K562 (cell line): ENCODE results near the gene CCT3. TPM values are rescaled to one million over a fixed set of nuclear protein-coding genes. Genes with fewer than 3 reads are reported as not detected.

Source experiments
- ATF3 ChIP-seq, 2 experiments: fragments of 450-650 bp in 1 of 2; sonication (generic) in 1 of 2; formaldehyde crosslinking in 1 of 2; IDR thresholded peaks in 1 of 2; conservative IDR thresholded peaks in 1 of 2; 2 replicates each; pipeline versions ENCODE4 v1.6.1 to v1.8.1; 2016 to 2023; ENCODE audit warnings: mild to moderate bottlenecking in 2 of 2, moderate library complexity in 2 of 2, inconsistent platforms in 1 of 2, missing genetic modification reagents in 1 of 2
- BCOR ChIP-seq: fragments of 450-650 bp; IDR thresholded peaks from 2 replicates; pipeline ENCODE4 v1.6.1; 2016
- CTBP1 ChIP-seq: fragments of 450-650 bp; IDR thresholded peaks from 2 replicates; pipeline ENCODE4 v1.6.1; 2016; ENCODE audit warnings: borderline replicate concordance
- DEAF1 ChIP-seq: fragments of 450-650 bp; formaldehyde crosslinking; IDR thresholded peaks from 2 replicates; pipeline ENCODE4 v1.4.0; 2020; ENCODE audit warnings: mild to moderate bottlenecking, moderate library complexity
- ELF2 ChIP-seq: fragments of 250-450 bp; sonication (Bioruptor Pico); IDR thresholded peaks from 2 replicates; pipeline ENCODE4 v1.5.0; 2021; ENCODE audit warnings: mild to moderate bottlenecking
- HCFC1 ChIP-seq: IDR thresholded peaks from 2 replicates; pipeline ENCODE4 v1.6.1; 2012; ENCODE audit warnings: low read depth, low read length, improper control_type of control experiment
- HMG20A ChIP-seq: fragments of 450-650 bp; formaldehyde crosslinking; conservative IDR thresholded peaks from 2 replicates; pipeline ENCODE4 v1.4.0; 2020; ENCODE audit warnings: mild to moderate bottlenecking, mixed read lengths
- JUNB ChIP-seq: fragments of 450-650 bp; formaldehyde crosslinking; conservative IDR thresholded peaks from 2 replicates; pipeline ENCODE4 v1.4.0; 2020; ENCODE audit warnings: mild to moderate bottlenecking
- KLF6 ChIP-seq: fragments of 250-450 bp; sonication (Bioruptor Pico); IDR thresholded peaks from 2 replicates; pipeline ENCODE4 v1.4.0; 2020; ENCODE audit warnings: mild to moderate bottlenecking, moderate library complexity, borderline replicate concordance
- NBN ChIP-seq: fragments of 450-650 bp; IDR thresholded peaks from 2 replicates; pipeline ENCODE4 v1.6.1; 2016; ENCODE audit warnings: low read depth, mild to moderate bottlenecking
- PHB2 ChIP-seq: fragments of 450-650 bp; IDR thresholded peaks from 2 replicates; pipeline ENCODE4 v1.6.1; 2017; ENCODE audit warnings: low read depth
- POLR2A ChIP-seq: fragments of 450-650 bp; conservative IDR thresholded peaks from 2 replicates; pipeline ENCODE4 v1.6.1; 2016
- STAG1 ChIP-seq: sonication (generic); formaldehyde crosslinking; IDR thresholded peaks from 2 replicates; pipeline ENCODE4 v1.5.0; 2020; ENCODE audit warnings: missing genetic modification reagents, borderline replicate concordance
- XRCC5 ChIP-seq: fragments of 200-400 bp; formaldehyde crosslinking; IDR thresholded peaks from 2 replicates; pipeline ENCODE4 v1.6.1; 2017; ENCODE audit warnings: low read depth, mild to moderate bottlenecking, low read length
- ZBTB40 ChIP-seq, 2 experiments: fragments of 450-650 bp in 1 of 2; sonication (generic) in 1 of 2; formaldehyde crosslinking in 1 of 2; IDR thresholded peaks; 2 replicates each; pipeline versions ENCODE4 v1.7.1 to v1.9.0; 2016 to 2022; ENCODE audit warnings: inconsistent platforms in 1 of 2, mild to moderate bottlenecking in 1 of 2, missing genetic modification reagents in 1 of 2
- ZKSCAN3 ChIP-seq: fragments of 250-450 bp; sonication (Bioruptor Pico); IDR thresholded peaks from 2 replicates; pipeline ENCODE4 v1.4.0; 2020
- ZNF165 ChIP-seq: fragments of 250-450 bp; sonication (Bioruptor Pico); IDR thresholded peaks from 2 replicates; pipeline ENCODE4 v1.4.0; 2020; ENCODE audit warnings: borderline replicate concordance
- ZNF212 ChIP-seq: fragments of 450-650 bp; formaldehyde crosslinking; IDR thresholded peaks from 2 replicates; pipeline ENCODE4 v1.4.0; 2020; ENCODE audit warnings: mild to moderate bottlenecking
- ZNF444 ChIP-seq: fragments of 250-450 bp; sonication (Bioruptor Pico); IDR thresholded peaks from 2 replicates; pipeline ENCODE4 v1.4.0; 2020; ENCODE audit warnings: mild to moderate bottlenecking, moderate library complexity
- polyA plus RNA-seq, 8 experiments: library from polyadenylated mRNA; depleted of rRNA in 4 of 8; stranded (reverse) in 5 of 8; unstranded in 3 of 8; fragments of >200 nt; fragmentation: Nextera tagmentation in 2 of 8; fragmentation: Illumina TruSeq in 1 of 8; extraction: Ambion mirVana in 2 of 8; extraction: Trizol in 1 of 8; gene quantifications; 2 replicates each; pipeline versions ENCODE4 v1.2.1 to v1.2.3, GENCODE V29; 2011 to 2014; ENCODE audit warnings: inconsistent platforms in 1 of 8, missing spikeins in 1 of 8
- total RNA-seq, 7 experiments: library from RNA; depleted of rRNA in 6 of 7; stranded (reverse); fragments of >200 nt in 6 of 7; fragmentation: Illumina TruSeq in 2 of 7; extraction: Trizol in 2 of 7; gene quantifications; 2 replicates each; pipeline versions ENCODE4 v1.2.1 to v1.2.3, GENCODE V29; 2011 to 2021; ENCODE audit warnings: low replicate concordance in 1 of 7

CCT3 gene
- total and polyA plus RNA-seq, 9 of the 15 experiments (the other 6 are each of a cell fraction or from before 2014, with no cell fraction given), result 475 to 1,167 (median 610) TPM

- TF ChIP-seq DEAF1 (CRISPR knock-in tag) (peak; percentile 65), CTBP1 (0 out of 2 replicates have a peak, but pooled peaks have one; percentile 21), JUNB (CRISPR knock-in tag) (no peak), NBN (no peak), BCOR (no peak), PHB2 (no peak), ZNF165 (no peak), HCFC1 (peak; percentile 26; the same call in 1 of the 2 replicates), HMG20A (CRISPR knock-in tag) (no peak), ZKSCAN3 (CRISPR knock-in tag) (no peak), XRCC5 (peak; percentile 73; the same call in 1 of the 2 replicates), STAG1 (CRISPR knock-in tag) (peak; percentile 97), POLR2A (no peak), ZNF212 (CRISPR knock-in tag) (no peak), ZNF444 (CRISPR knock-in tag) (no peak), ZBTB40 (IDR thresholded peaks at IDR 0.05) (no peak), ZBTB40 (CRISPR knock-in tag; IDR thresholded peaks at IDR 0.05) (no peak), KLF6 (CRISPR knock-in tag) (no peak), ATF3 (IDR thresholded peaks at IDR 0.05) (no peak), ATF3 (CRISPR knock-in tag; conservative IDR thresholded peaks at IDR 0.05) (no peak), ELF2 (no peak)
These were observed 44.9 kb upstream of the CCT3 start (continued) for GRCh38 chr1:156383023-156383422.
